ENCODE results near the gene N4BP2L2. TPM values are rescaled to one million over a fixed set of nuclear protein-coding genes. Genes with fewer than 3 reads are reported as not detected.
A peak's percentile ranks its signal among the peaks of the same experiment; 100 is the strongest.

N4BP2L2 gene
- total and polyA plus RNA-seq, 2 donors (not counting 3 experiments of a cell fraction or from before 2014, with no cell fraction given), result 21.7 to 101 TPM

DNA sequence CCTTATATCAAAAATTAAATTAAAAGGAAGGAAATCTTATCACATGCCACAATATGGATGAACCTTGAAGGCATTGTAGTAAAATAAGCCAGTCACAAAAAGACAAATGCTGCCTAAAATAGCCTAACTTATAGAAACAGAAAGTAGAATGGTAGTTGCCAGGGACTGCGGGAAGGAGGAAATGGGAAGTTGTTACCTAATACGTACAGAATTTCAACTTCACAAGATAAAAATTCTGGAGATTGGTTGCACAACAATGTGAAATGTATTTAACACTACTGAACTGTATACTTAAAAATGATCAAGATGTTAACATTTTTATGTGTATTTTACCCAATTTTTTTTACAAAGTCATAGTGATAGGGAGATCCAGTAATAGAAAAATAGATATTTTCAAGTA, 10.2 kb upstream of the N4BP2L2 start:
- DNase-seq (ENCODE audit: low read depth, low spot score) (peak; percentile 14), FAIRE-seq (no peak)
- no peaks in the 10 kb centered on the region for H3K9me1 ChIP-seq (replicated peaks; ENCODE audit: control insufficient read depth, extremely low read depth, insufficient read depth, low read length)
- H3K4me2 ChIP-seq (ENCODE audit: insufficient read depth, low read length), result no peak overlapping the region
- no peak overlapping the region for H3K4me3 ChIP-seq (replicated peaks in 1 of 3; ENCODE audit: insufficient read depth in 1 of 3, low read depth in 1 of 3, low read length in 3 of 3)
- no peak overlapping the region for H3K9ac ChIP-seq (replicated peaks; ENCODE audit: extremely low read depth, insufficient read depth, low read length)
- dilution Hi-C loops (cut with MboI; ENCODE audit: extremely low pct_ligation_motif_present, low sequenced_read_pairs), result no loop called here
- BruUV-seq (replicated peaks), result no TSS peak
- no peaks in the 10 kb centered on the region for H3K4me1 ChIP-seq (ENCODE audit: control insufficient read depth, extremely low read depth, insufficient read depth, low read length)
- no peaks in the 10 kb centered on the region for H3K36me3 ChIP-seq (ENCODE audit: control insufficient read depth in 2 of 2, extremely low read depth in 1 of 2, insufficient read depth in 2 of 2, low read length in 2 of 2)
- no peaks in the 10 kb centered on the region for H4K20me1 ChIP-seq (replicated peaks; ENCODE audit: control insufficient read depth, extremely low read depth, insufficient read depth, low read length)
- TF ChIP-seq, protein P1, sequence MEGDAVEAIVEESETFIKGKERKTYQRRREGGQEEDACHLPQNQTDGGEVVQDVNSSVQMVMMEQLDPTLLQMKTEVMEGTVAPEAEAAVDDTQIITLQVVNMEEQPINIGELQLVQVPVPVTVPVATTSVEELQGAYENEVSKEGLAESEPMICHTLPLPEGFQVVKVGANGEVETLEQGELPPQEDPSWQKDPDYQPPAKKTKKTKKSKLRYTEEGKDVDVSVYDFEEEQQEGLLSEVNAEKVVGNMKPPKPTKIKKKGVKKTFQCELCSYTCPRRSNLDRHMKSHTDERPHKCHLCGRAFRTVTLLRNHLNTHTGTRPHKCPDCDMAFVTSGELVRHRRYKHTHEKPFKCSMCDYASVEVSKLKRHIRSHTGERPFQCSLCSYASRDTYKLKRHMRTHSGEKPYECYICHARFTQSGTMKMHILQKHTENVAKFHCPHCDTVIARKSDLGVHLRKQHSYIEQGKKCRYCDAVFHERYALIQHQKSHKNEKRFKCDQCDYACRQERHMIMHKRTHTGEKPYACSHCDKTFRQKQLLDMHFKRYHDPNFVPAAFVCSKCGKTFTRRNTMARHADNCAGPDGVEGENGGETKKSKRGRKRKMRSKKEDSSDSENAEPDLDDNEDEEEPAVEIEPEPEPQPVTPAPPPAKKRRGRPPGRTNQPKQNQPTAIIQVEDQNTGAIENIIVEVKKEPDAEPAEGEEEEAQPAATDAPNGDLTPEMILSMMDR (IDR thresholded peaks at IDR 0.05; ENCODE audit: extremely low read depth in 1 of 2, insufficient read depth in 1 of 2, low read depth in 1 of 2, low read length in 2 of 2), result no peak
- TF ChIP-seq GATA2 (IDR thresholded peaks at IDR 0.05; ENCODE audit: insufficient read depth, insufficient read length, low read depth, low read length) (no peak), EZH2 (IDR thresholded peaks at IDR 0.05; ENCODE audit: borderline replicate concordance, low read depth, low read length, severe bottlenecking) (no peak), POLR2A (IDR thresholded peaks at IDR 0.05; ENCODE audit: low read depth, low read length) (no peak), JUN (IDR thresholded peaks at IDR 0.05; ENCODE audit: borderline replicate concordance, insufficient read depth, insufficient read length, low read depth) (no peak)
- TF ChIP-seq, protein P2, sequence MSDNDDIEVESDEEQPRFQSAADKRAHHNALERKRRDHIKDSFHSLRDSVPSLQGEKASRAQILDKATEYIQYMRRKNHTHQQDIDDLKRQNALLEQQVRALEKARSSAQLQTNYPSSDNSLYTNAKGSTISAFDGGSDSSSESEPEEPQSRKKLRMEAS (IDR thresholded peaks at IDR 0.05; ENCODE audit: insufficient read depth, insufficient read length), result no peak
- no peak overlapping the region for H3K27ac ChIP-seq (ENCODE audit: insufficient read depth, low read depth, low read length)
- no peak overlapping the region for H2AFZ ChIP-seq (ENCODE audit: low read depth, low read length)
- H3K9me3 ChIP-seq (replicated peaks; ENCODE audit: control insufficient read depth, insufficient read depth, low read length), result no peaks in the 10 kb centered on the region
- H3K27me3 ChIP-seq (ENCODE audit: control insufficient read depth in 2 of 2, insufficient read depth in 2 of 2, low read length in 2 of 2), result peaks cover 0 to 3% of the 10 kb centered on the region in 2 experiments
- H3K79me2 ChIP-seq (ENCODE audit: control insufficient read depth, insufficient read depth, low read length), result no peaks in the 10 kb centered on the region
- ChIA-PET CTCF (interaction anchor here (1.2 kb wide), 1 partner anchor 10 kb away, joined by 3 read pairs; no protein-coding TSS in a partner anchor), POLR2A (no interaction called here)
- intact Hi-C loops (cut with micrococcal nuclease), result no loop called here

DNA sequence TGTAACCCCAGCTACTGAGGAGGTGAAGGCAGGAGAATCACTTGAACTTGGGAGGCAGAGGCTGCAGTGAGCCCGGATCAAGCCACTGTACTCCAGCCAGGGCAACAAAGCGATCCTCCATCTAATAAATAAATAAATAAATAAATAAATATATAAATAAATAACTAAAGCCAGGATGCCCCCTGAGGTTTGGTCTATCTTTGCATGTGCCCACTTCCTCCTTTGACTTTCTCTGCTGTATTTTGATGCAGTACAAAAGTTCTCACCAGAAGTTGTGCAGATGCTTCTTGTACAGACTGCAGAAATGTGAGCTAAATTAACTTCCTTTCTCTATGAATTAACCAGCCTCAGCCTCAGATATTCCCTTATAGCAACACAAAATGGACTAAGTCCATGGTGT, 6.5 kb upstream of the N4BP2L2 start:
- Histone ChIP-seq H3K9me3 (replicated peaks; ENCODE audit: control insufficient read depth, insufficient read depth, low read length) (no peaks in the 10 kb centered on the region), H3K4me1 (ENCODE audit: control insufficient read depth, extremely low read depth, insufficient read depth, low read length) (no peaks in the 10 kb centered on the region)

More for the DNA sequence above, 6.5 kb upstream of the N4BP2L2 start:
- H3K9ac ChIP-seq (replicated peaks; ENCODE audit: extremely low read depth, insufficient read depth, low read length), result no peak overlapping the region
- FAIRE-seq, result no peak
- TF ChIP-seq, protein P2 (IDR thresholded peaks at IDR 0.05; ENCODE audit: insufficient read depth, insufficient read length), result no peak
- TF ChIP-seq POLR2AphosphoS5 (IDR thresholded peaks at IDR 0.05; ENCODE audit: insufficient read depth, low read depth, low read length) (no peak), JUN (IDR thresholded peaks at IDR 0.05; ENCODE audit: borderline replicate concordance, insufficient read depth, insufficient read length, low read depth) (no peak), EZH2 (IDR thresholded peaks at IDR 0.05; ENCODE audit: borderline replicate concordance, low read depth, low read length, severe bottlenecking) (no peak), MYC (IDR thresholded peaks at IDR 0.05; ENCODE audit: low read depth, low read length) (no peak), GATA2 (IDR thresholded peaks at IDR 0.05; ENCODE audit: insufficient read depth, insufficient read length, low read depth, low read length) (no peak), FOS (IDR thresholded peaks at IDR 0.05; ENCODE audit: borderline replicate concordance, insufficient read depth, low read length) (no peak), POLR2A (IDR thresholded peaks at IDR 0.05; ENCODE audit: low read depth, low read length) (no peak)
- TF ChIP-seq, protein P1 (IDR thresholded peaks at IDR 0.05; ENCODE audit: extremely low read depth in 1 of 2, insufficient read depth in 1 of 2, low read depth in 1 of 2, low read length in 2 of 2), result no peak
- POLR2A ChIA-PET, result no interaction called here
- H3K4me2 ChIP-seq (ENCODE audit: insufficient read depth, low read length), result no peak overlapping the region
- H3K9me1 ChIP-seq (replicated peaks; ENCODE audit: control insufficient read depth, extremely low read depth, insufficient read depth, low read length), result no peaks in the 10 kb centered on the region
- no peaks in the 10 kb centered on the region for H4K20me1 ChIP-seq (replicated peaks; ENCODE audit: control insufficient read depth, extremely low read depth, insufficient read depth, low read length)
- CTCF ChIA-PET, result no interaction called here
- dilution Hi-C loops (cut with MboI; ENCODE audit: extremely low pct_ligation_motif_present, low sequenced_read_pairs), result no loop called here
- no peak overlapping the region for H2AFZ ChIP-seq (ENCODE audit: low read depth, low read length)
- H3K27ac ChIP-seq (ENCODE audit: insufficient read depth, low read depth, low read length), result no peak overlapping the region
- no peaks in the 10 kb centered on the region for H3K79me2 ChIP-seq (ENCODE audit: control insufficient read depth, insufficient read depth, low read length)
- no peak for DNase-seq (ENCODE audit: low read depth, low spot score)
- intact Hi-C loops (cut with micrococcal nuclease), result no loop called here
- peaks cover 5% of the 10 kb centered on the region in 2 experiments for H3K27me3 ChIP-seq (ENCODE audit: control insufficient read depth in 2 of 2, insufficient read depth in 2 of 2, low read length in 2 of 2)
- H3K36me3 ChIP-seq (ENCODE audit: control insufficient read depth in 2 of 2, extremely low read depth in 1 of 2, insufficient read depth in 2 of 2, low read length in 2 of 2), result no peaks in the 10 kb centered on the region
- no peak overlapping the region for H3K4me3 ChIP-seq (replicated peaks in 1 of 3; ENCODE audit: insufficient read depth in 1 of 3, low read depth in 1 of 3, low read length in 3 of 3)
- BruUV-seq (replicated peaks), result no TSS peak
